ENCODE results near the gene NTSR2.

Gene NTSR2

GRCh38 chr2:11692966-11693521 lies 23.0 kb upstream of the NTSR2 start:
- Histone ChIP-seq H3K4me3 (no peak overlapping the region), H3K27ac (no peak overlapping the region), H3K36me3 (no peaks in the 10 kb centered on the region), H3K27me3 (no peaks in the 10 kb centered on the region), H3K4me1 (peaks cover 0 to 41% (median 21%) of the 10 kb centered on the region in 4 donors), H3K9me3 (no peaks in the 10 kb centered on the region)
- intact Hi-C loops (cut with DNase I; ENCODE audit: low total_unique reads): no loop called here
- peak; percentile 71 to 73 for TF ChIP-seq CTCF (IDR thresholded peaks at IDR 0.05)
- DNase-seq: peak; percentile 63 to 71

GRCh38 chr2:11691076-11691660 lies 21.2 kb upstream of the NTSR2 start:
- DNase-seq: peak in 1 of 2 donors; percentile 51
- H3K36me3 ChIP-seq: no peaks in the 10 kb centered on the region
- no peaks in the 10 kb centered on the region for H3K27me3 ChIP-seq
- no peak overlapping the region for H3K27ac ChIP-seq
- no peaks in the 10 kb centered on the region for H3K9me3 ChIP-seq
- no peak for TF ChIP-seq CTCF (IDR thresholded peaks at IDR 0.05)
- no peak overlapping the region for H3K4me3 ChIP-seq
- intact Hi-C loops (cut with DNase I; ENCODE audit: low total_unique reads): no loop called here
- peaks cover 0 to 30% (median 9%) of the 10 kb centered on the region in 4 donors for H3K4me1 ChIP-seq

- H3K4me3 ChIP-seq: peak overlapping the region; percentile 20 to 25
- H3K36me3 ChIP-seq: no peaks in the 10 kb centered on the region
- intact Hi-C loops (cut with DNase I; ENCODE audit: low total_unique reads): no loop called here
- peak overlapping the region in 1 of 2 donors; percentile 58 for H3K27ac ChIP-seq
- peaks cover 0 to 7% of the 10 kb centered on the region in 2 donors for H3K27me3 ChIP-seq
- H3K9me3 ChIP-seq: no peaks in the 10 kb centered on the region
- peak; percentile 70 to 82 for TF ChIP-seq CTCF (IDR thresholded peaks at IDR 0.05)
- H3K4me1 ChIP-seq: peaks cover 0 to 38% (median 9%) of the 10 kb centered on the region in 4 donors
- DNase-seq: peak; percentile 78 to 88
Observed at GRCh38 chr2:11688222-11689069, 18.5 kb upstream of the NTSR2 start.

- Histone ChIP-seq H3K27ac (peak overlapping the region in 1 of 2 donors; percentile 58), H3K4me1 (peaks cover 0 to 31% (median 6%) of the 10 kb centered on the region in 4 donors), H3K9me3 (no peaks in the 10 kb centered on the region), H3K4me3 (peak overlapping the region in 1 of 2 donors; percentile 25), H3K27me3 (peaks cover 0 to 14% of the 10 kb centered on the region in 2 donors), H3K36me3 (no peaks in the 10 kb centered on the region)
- intact Hi-C loops (cut with DNase I; ENCODE audit: low total_unique reads): no loop called here
- TF ChIP-seq CTCF (IDR thresholded peaks at IDR 0.05): no peak
- peak in 1 of 2 donors; percentile 55 for DNase-seq
Observed at GRCh38 chr2:11687736-11688135, 17.7 kb upstream of the NTSR2 start.

GRCh38 chr2:11685906-11686470 lies 16.0 kb upstream of the NTSR2 start:
- DNase-seq: peak in 1 of 2 donors; percentile 43
- Histone ChIP-seq H3K4me3 (no peak overlapping the region), H3K4me1 (peaks cover 0 to 25% (median 5%) of the 10 kb centered on the region in 4 donors), H3K36me3 (no peaks in the 10 kb centered on the region), H3K27ac (no peak overlapping the region), H3K9me3 (no peaks in the 10 kb centered on the region), H3K27me3 (peaks cover 0 to 28% of the 10 kb centered on the region in 2 donors)
- TF ChIP-seq CTCF (IDR thresholded peaks at IDR 0.05): no peak
- intact Hi-C loops (cut with DNase I; ENCODE audit: low total_unique reads): no loop called here

Data from tibial artery (tissue), 4 donors.